Measurements from ENCODE around the gene MRPL54.

MRPL54 gene

GRCh38 chr19:3782330-3782729, 19.8 kb downstream of the MRPL54 start:
- Histone ChIP-seq H3K36me3 (replicated peaks; ENCODE audit: low read depth, low read length) (no peaks in the 10 kb centered on the region), H3K4me3 (ENCODE audit: low read length) (no peak overlapping the region), H3K4me1 (ENCODE audit: low read length) (no peaks in the 10 kb centered on the region), H2AFZ (ENCODE audit: low read depth, low read length) (no peak overlapping the region), H3K9me3 (ENCODE audit: insufficient read depth, low read length) (peaks cover 18% of the 10 kb centered on the region; the same call in 1 of the 2 replicates), H3K9ac (ENCODE audit: low read length) (no peak overlapping the region), H4K20me1 (ENCODE audit: insufficient read depth, low read length) (no peaks in the 10 kb centered on the region), H3K79me2 (ENCODE audit: low read length) (no peaks in the 10 kb centered on the region), H3K27me3 (ENCODE audit: low read depth, low read length) (no peaks in the 10 kb centered on the region), H3K27ac (ENCODE audit: low read length) (no peak overlapping the region), H3K4me2 (ENCODE audit: low read length) (no peak overlapping the region)
- TF ChIP-seq EZH2phosphoT487 (IDR thresholded peaks at IDR 0.05; ENCODE audit: low read depth) (no peak), CTCF (IDR thresholded peaks at IDR 0.05; ENCODE audit: low read depth, low read length) (no peak)

- Histone ChIP-seq H2AFZ (ENCODE audit: low read depth, low read length) (no peak overlapping the region), H3K79me2 (ENCODE audit: low read length) (no peaks in the 10 kb centered on the region), H3K27me3 (ENCODE audit: low read depth, low read length) (no peaks in the 10 kb centered on the region), H3K9me3 (ENCODE audit: insufficient read depth, low read length) (peaks cover 18% of the 10 kb centered on the region; the same call in 1 of the 2 replicates), H3K4me2 (ENCODE audit: low read length) (no peak overlapping the region), H3K4me1 (ENCODE audit: low read length) (no peaks in the 10 kb centered on the region), H3K27ac (ENCODE audit: low read length) (no peak overlapping the region), H3K9ac (ENCODE audit: low read length) (no peak overlapping the region), H3K36me3 (replicated peaks; ENCODE audit: low read depth, low read length) (no peaks in the 10 kb centered on the region), H3K4me3 (ENCODE audit: low read length) (no peak overlapping the region), H4K20me1 (ENCODE audit: insufficient read depth, low read length) (no peaks in the 10 kb centered on the region)
- TF ChIP-seq CTCF (IDR thresholded peaks at IDR 0.05; ENCODE audit: low read depth, low read length): no peak
- no peak for TF ChIP-seq EZH2phosphoT487 (IDR thresholded peaks at IDR 0.05; ENCODE audit: low read depth)
Observed at GRCh38 chr19:3782903-3783302, 20.4 kb downstream of the MRPL54 start.

- H3K4me2 ChIP-seq (ENCODE audit: low read length): no peak overlapping the region
- H3K4me3 ChIP-seq (ENCODE audit: low read length): no peak overlapping the region
- no peak overlapping the region for H2AFZ ChIP-seq (ENCODE audit: low read depth, low read length)
- no peaks in the 10 kb centered on the region for H3K36me3 ChIP-seq (replicated peaks; ENCODE audit: low read depth, low read length)
- H3K27ac ChIP-seq (ENCODE audit: low read length): no peak overlapping the region
- H3K9me3 ChIP-seq (ENCODE audit: insufficient read depth, low read length): peaks cover 18% of the 10 kb centered on the region; the same call in 1 of the 2 replicates
- no peaks in the 10 kb centered on the region for H3K4me1 ChIP-seq (ENCODE audit: low read length)
- H3K27me3 ChIP-seq (ENCODE audit: low read depth, low read length): no peaks in the 10 kb centered on the region
- H3K9ac ChIP-seq (ENCODE audit: low read length): no peak overlapping the region
- no peaks in the 10 kb centered on the region for H4K20me1 ChIP-seq (ENCODE audit: insufficient read depth, low read length)
- no peaks in the 10 kb centered on the region for H3K79me2 ChIP-seq (ENCODE audit: low read length)
- TF ChIP-seq EZH2phosphoT487 (IDR thresholded peaks at IDR 0.05; ENCODE audit: low read depth) (no peak), CTCF (IDR thresholded peaks at IDR 0.05; ENCODE audit: low read depth, low read length) (peak; percentile 48)
Observed at GRCh38 chr19:3783660-3784584, 21.4 kb downstream of the MRPL54 start.

GRCh38 chr19:3784607-3785450, 22.3 kb downstream of the MRPL54 start:
- no peak overlapping the region for H3K9ac ChIP-seq (ENCODE audit: low read length)
- H4K20me1 ChIP-seq (ENCODE audit: insufficient read depth, low read length): no peaks in the 10 kb centered on the region
- peaks cover 18% of the 10 kb centered on the region; the same call in 1 of the 2 replicates for H3K9me3 ChIP-seq (ENCODE audit: insufficient read depth, low read length)
- no peaks in the 10 kb centered on the region for H3K27me3 ChIP-seq (ENCODE audit: low read depth, low read length)
- H3K79me2 ChIP-seq (ENCODE audit: low read length): no peaks in the 10 kb centered on the region
- no peak overlapping the region for H3K4me3 ChIP-seq (ENCODE audit: low read length)
- H3K36me3 ChIP-seq (replicated peaks; ENCODE audit: low read depth, low read length): no peaks in the 10 kb centered on the region
- no peaks in the 10 kb centered on the region for H3K4me1 ChIP-seq (ENCODE audit: low read length)
- no peak overlapping the region for H2AFZ ChIP-seq (ENCODE audit: low read depth, low read length)
- TF ChIP-seq CTCF (IDR thresholded peaks at IDR 0.05; ENCODE audit: low read depth, low read length) (no peak), EZH2phosphoT487 (IDR thresholded peaks at IDR 0.05; ENCODE audit: low read depth) (no peak)
- no peak overlapping the region for H3K4me2 ChIP-seq (ENCODE audit: low read length)
- no peak overlapping the region for H3K27ac ChIP-seq (ENCODE audit: low read length)
